WTC11 (cell line): ENCODE data around the gene ANKRD13C. TPM values are rescaled to one million over a fixed set of nuclear protein-coding genes. Genes with fewer than 3 reads are reported as not detected.
A peak's percentile ranks its signal among the peaks of the same experiment; 100 is the strongest.

Experiments
- ATAC-seq: fragments of 200-7000 bp; cut with Tn5 transposase; 2 replicates; pipeline ENCODE4 v1.10.0; 2021; ENCODE audit warnings: mild to moderate bottlenecking, moderate library complexity
- CTCF ChIA-PET: fragments of 300-600 bp; sonication (Branson Sonifier 250); formaldehyde crosslinking; loops from one replicate; lab custom pipeline; 2021; ENCODE audit warnings: antibody characterized with exemption; lab: Charles Lee
- POLR2A ChIA-PET: fragments of 350-600 bp; sonication (Branson Sonifier 250); formaldehyde crosslinking; loops from one replicate; lab custom pipeline; 2021; ENCODE audit warnings: antibody characterized with exemption; lab: Charles Lee
- DNase-seq: peaks from one replicate; pipeline ENCODE4 v3.0.0; 2021; ENCODE audit warnings: low spot score
- H3K27ac Mint-ChIP-seq: 2 replicates; pipeline ENCODE4 v1.8.0; 2021; ENCODE audit warnings: mixed read lengths
- H3K27me3 Mint-ChIP-seq: 2 replicates; pipeline ENCODE4 v1.8.0; 2021; ENCODE audit warnings: low read depth, mild to moderate bottlenecking, moderate library complexity, mixed read lengths
- H3K36me3 Mint-ChIP-seq: 2 replicates; pipeline ENCODE4 v1.8.0; 2021; ENCODE audit warnings: mixed read lengths
- H3K4me1 Mint-ChIP-seq: 2 replicates; pipeline ENCODE4 v1.8.0; 2022; ENCODE audit warnings: mixed read lengths
- H3K4me3 Mint-ChIP-seq: 2 replicates; pipeline ENCODE4 v1.8.0; 2021; ENCODE audit warnings: mild to moderate bottlenecking, moderate library complexity, mixed read lengths
- H3K9me3 Mint-ChIP-seq: 2 replicates; pipeline ENCODE4 v1.8.0; 2021; ENCODE audit warnings: mixed read lengths
- JAZF1 ChIP-seq: fragments of 250-450 bp; sonication (Bioruptor Pico); IDR thresholded peaks from 2 replicates; pipeline ENCODE4 v1.9.0; 2021; ENCODE audit warnings: moderate library complexity, mild to moderate bottlenecking, inconsistent platforms
- NFE2L1 ChIP-seq: sonication (generic); formaldehyde crosslinking; IDR thresholded peaks from 2 replicates; pipeline ENCODE4 v1.8.1; 2023; ENCODE audit warnings: missing genetic modification reagents
- NFYB ChIP-seq: sonication (generic); formaldehyde crosslinking; conservative IDR thresholded peaks from 2 replicates; pipeline ENCODE4 v1.8.0; 2022; ENCODE audit warnings: low read depth, missing genetic modification reagents
- OVOL2 ChIP-seq: fragments of 250-450 bp; sonication (Bioruptor Pico); IDR thresholded peaks from 2 replicates; pipeline ENCODE4 v1.9.0; 2021; ENCODE audit warnings: mild to moderate bottlenecking, borderline replicate concordance
- TCF7 ChIP-seq: sonication (generic); formaldehyde crosslinking; IDR thresholded peaks from 2 replicates; pipeline ENCODE4 v1.8.0; 2022; ENCODE audit warnings: mild to moderate bottlenecking, low read depth, missing genetic modification reagents, moderate library complexity
- TEAD4 ChIP-seq: sonication (generic); formaldehyde crosslinking; IDR thresholded peaks from 2 replicates; pipeline ENCODE4 v1.8.0; 2022; ENCODE audit warnings: mild to moderate bottlenecking, missing genetic modification reagents
- TP53 ChIP-seq: sonication (generic); formaldehyde crosslinking; IDR thresholded peaks from 2 replicates; pipeline ENCODE4 v1.8.1; 2023; ENCODE audit warnings: mild to moderate bottlenecking, missing genetic modification reagents
- ZNF671 ChIP-seq: fragments of 250-450 bp; sonication (Bioruptor Pico); IDR thresholded peaks from 2 replicates; pipeline ENCODE4 v1.8.0; 2021; ENCODE audit warnings: mild to moderate bottlenecking
- total RNA-seq: library from RNA; stranded (reverse); gene quantifications from 3 replicates; pipeline ENCODE4 v1.2.3, GENCODE V29; 2021
- TF ChIP-seq, protein P1 (sequence below): sonication (generic); formaldehyde crosslinking; IDR thresholded peaks from 2 replicates; pipeline ENCODE4 v1.8.1; 2023; ENCODE audit warnings: mild to moderate bottlenecking, missing genetic modification reagents, borderline replicate concordance
- TF ChIP-seq, protein P2 (sequence below): fragments of 250-450 bp; sonication (Bioruptor Pico); IDR thresholded peaks from 2 replicates; pipeline ENCODE4 v1.9.0; 2021; ENCODE audit warnings: moderate library complexity, mild to moderate bottlenecking, inconsistent platforms, borderline replicate concordance
- TF ChIP-seq, protein P3 (sequence below): sonication (generic); formaldehyde crosslinking; IDR thresholded peaks from 2 replicates; pipeline ENCODE4 v1.8.1; 2022; ENCODE audit warnings: low read depth, missing genetic modification reagents, borderline replicate concordance
- TF ChIP-seq, protein P4 (sequence below): sonication (generic); formaldehyde crosslinking; IDR thresholded peaks from 2 replicates; pipeline ENCODE4 v1.8.0; 2022; ENCODE audit warnings: missing genetic modification reagents
- TF ChIP-seq, protein P5 (sequence below): fragments of 250-450 bp; sonication (Bioruptor Pico); IDR thresholded peaks from 2 replicates; pipeline ENCODE4 v2.1.2; 2022; ENCODE audit warnings: mild to moderate bottlenecking, moderate library complexity
- TF ChIP-seq, protein P6 (sequence below): sonication (generic); formaldehyde crosslinking; IDR thresholded peaks from 2 replicates; pipeline ENCODE4 v1.8.0; 2023; ENCODE audit warnings: missing genetic modification reagents, mild to moderate bottlenecking, borderline replicate concordance

The ANKRD13C gene
- total RNA-seq, 1 experiment from 2014 or later: 22.5 TPM

DNA sequence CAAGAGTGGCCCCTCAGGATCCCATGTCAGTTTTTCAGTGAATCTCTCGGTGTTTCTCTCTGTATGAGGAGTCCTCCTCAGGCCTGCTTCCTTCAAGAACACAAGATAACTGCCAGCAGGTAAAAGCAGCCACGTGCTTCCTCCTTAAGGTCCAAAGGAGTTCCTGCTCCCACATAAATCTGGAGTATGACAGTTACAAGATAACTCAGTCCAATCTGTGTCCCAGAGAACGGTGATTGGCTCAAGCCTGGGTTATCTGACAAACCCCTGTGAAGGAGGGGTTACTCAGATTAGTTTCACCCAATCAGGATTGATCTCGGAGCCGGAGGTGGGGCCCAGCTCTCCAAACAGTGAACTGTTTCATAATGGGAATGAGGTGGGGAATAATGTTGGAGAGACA lies 5.8 kb upstream of the ANKRD13C start:
- CTCF ChIA-PET: no interaction called here
- TF ChIP-seq TCF7 (CRISPR knock-in tag) (no peak), JAZF1 (no peak), NFYB (peak; percentile 41), TP53 (CRISPR knock-in tag) (no peak)
- TF ChIP-seq, protein P1, sequence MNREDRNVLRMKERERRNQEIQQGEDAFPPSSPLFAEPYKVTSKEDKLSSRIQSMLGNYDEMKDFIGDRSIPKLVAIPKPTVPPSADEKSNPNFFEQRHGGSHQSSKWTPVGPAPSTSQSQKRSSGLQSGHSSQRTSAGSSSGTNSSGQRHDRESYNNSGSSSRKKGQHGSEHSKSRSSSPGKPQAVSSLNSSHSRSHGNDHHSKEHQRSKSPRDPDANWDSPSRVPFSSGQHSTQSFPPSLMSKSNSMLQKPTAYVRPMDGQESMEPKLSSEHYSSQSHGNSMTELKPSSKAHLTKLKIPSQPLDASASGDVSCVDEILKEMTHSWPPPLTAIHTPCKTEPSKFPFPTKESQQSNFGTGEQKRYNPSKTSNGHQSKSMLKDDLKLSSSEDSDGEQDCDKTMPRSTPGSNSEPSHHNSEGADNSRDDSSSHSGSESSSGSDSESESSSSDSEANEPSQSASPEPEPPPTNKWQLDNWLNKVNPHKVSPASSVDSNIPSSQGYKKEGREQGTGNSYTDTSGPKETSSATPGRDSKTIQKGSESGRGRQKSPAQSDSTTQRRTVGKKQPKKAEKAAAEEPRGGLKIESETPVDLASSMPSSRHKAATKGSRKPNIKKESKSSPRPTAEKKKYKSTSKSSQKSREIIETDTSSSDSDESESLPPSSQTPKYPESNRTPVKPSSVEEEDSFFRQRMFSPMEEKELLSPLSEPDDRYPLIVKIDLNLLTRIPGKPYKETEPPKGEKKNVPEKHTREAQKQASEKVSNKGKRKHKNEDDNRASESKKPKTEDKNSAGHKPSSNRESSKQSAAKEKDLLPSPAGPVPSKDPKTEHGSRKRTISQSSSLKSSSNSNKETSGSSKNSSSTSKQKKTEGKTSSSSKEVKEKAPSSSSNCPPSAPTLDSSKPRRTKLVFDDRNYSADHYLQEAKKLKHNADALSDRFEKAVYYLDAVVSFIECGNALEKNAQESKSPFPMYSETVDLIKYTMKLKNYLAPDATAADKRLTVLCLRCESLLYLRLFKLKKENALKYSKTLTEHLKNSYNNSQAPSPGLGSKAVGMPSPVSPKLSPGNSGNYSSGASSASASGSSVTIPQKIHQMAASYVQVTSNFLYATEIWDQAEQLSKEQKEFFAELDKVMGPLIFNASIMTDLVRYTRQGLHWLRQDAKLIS (CRISPR knock-in tag): no peak
- TF ChIP-seq, all 79 proteins: peak for 1
- DNase-seq: no peak
- H3K36me3 Mint-ChIP-seq: no peaks in the 10 kb centered on the region
- peaks cover 22% of the 10 kb centered on the region for H3K4me1 Mint-ChIP-seq
- peak; percentile 88 for ATAC-seq
- H3K27ac Mint-ChIP-seq: no peak overlapping the region; the same call in 1 of the 2 replicates
- POLR2A ChIA-PET: no interaction called here
- H3K27me3 Mint-ChIP-seq: no peaks in the 10 kb centered on the region
- H3K9me3 Mint-ChIP-seq: no peaks in the 10 kb centered on the region
- no peak overlapping the region for H3K4me3 Mint-ChIP-seq

DNA sequence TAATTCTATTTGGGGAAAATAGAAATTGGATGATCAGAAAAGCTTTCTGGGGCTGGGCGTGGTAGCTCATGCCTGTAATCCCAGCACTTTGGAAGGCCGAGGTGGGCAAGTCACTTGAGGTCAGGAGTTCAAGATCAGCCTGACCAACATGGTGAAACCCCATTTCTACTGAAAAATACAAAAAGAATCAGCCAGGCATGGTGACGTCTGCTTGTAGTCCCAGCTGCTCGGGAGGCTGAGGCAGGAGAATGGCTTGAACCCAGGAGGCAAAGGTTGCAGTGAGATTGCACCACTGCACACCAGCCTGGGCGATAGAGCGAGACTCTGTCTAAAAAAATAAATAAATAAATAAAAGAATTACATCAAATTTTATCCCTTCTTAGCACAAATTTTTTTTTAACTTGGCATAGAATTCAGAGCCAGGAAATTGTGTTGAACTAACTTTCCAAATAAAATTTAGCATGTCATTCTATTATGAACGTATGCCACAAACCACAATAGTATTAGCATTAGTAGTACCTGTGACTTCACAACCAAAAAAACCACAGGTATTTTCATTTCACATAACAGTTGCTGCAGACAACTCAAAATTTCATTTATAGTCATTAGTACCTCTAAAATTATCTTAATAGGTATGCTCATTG lies 4.5 kb upstream of the ANKRD13C start:
- H3K4me3 Mint-ChIP-seq: no peak overlapping the region
- ATAC-seq (no peak), DNase-seq (no peak)
- ChIA-PET CTCF (no interaction called here), POLR2A (no interaction called here)
- no peaks in the 10 kb centered on the region for H3K27me3 Mint-ChIP-seq
- H3K36me3 Mint-ChIP-seq: no peaks in the 10 kb centered on the region
- no peaks in the 10 kb centered on the region for H3K9me3 Mint-ChIP-seq
- H3K27ac Mint-ChIP-seq: no peak overlapping the region
- peaks cover 29% of the 10 kb centered on the region for H3K4me1 Mint-ChIP-seq
- TF ChIP-seq, protein P2, sequence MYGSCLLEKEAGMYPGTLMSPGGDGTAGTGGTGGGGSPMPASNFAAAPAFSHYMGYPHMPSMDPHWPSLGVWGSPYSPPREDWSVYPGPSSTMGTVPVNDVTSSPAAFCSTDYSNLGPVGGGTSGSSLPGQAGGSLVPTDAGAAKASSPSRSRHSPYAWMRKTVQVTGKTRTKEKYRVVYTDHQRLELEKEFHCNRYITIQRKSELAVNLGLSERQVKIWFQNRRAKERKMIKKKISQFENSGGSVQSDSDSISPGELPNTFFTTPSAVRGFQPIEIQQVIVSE (CRISPR knock-in tag): no peak
- TF ChIP-seq NFE2L1 (CRISPR knock-in tag): no peak
- TF ChIP-seq, protein P3, sequence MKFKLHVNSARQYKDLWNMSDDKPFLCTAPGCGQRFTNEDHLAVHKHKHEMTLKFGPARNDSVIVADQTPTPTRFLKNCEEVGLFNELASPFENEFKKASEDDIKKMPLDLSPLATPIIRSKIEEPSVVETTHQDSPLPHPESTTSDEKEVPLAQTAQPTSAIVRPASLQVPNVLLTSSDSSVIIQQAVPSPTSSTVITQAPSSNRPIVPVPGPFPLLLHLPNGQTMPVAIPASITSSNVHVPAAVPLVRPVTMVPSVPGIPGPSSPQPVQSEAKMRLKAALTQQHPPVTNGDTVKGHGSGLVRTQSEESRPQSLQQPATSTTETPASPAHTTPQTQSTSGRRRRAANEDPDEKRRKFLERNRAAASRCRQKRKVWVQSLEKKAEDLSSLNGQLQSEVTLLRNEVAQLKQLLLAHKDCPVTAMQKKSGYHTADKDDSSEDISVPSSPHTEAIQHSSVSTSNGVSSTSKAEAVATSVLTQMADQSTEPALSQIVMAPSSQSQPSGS (CRISPR knock-in tag): no peak
- no peak for TF ChIP-seq TEAD4 (CRISPR knock-in tag)
- no peak for TF ChIP-seq OVOL2 (CRISPR knock-in tag)
- TF ChIP-seq, protein P4, sequence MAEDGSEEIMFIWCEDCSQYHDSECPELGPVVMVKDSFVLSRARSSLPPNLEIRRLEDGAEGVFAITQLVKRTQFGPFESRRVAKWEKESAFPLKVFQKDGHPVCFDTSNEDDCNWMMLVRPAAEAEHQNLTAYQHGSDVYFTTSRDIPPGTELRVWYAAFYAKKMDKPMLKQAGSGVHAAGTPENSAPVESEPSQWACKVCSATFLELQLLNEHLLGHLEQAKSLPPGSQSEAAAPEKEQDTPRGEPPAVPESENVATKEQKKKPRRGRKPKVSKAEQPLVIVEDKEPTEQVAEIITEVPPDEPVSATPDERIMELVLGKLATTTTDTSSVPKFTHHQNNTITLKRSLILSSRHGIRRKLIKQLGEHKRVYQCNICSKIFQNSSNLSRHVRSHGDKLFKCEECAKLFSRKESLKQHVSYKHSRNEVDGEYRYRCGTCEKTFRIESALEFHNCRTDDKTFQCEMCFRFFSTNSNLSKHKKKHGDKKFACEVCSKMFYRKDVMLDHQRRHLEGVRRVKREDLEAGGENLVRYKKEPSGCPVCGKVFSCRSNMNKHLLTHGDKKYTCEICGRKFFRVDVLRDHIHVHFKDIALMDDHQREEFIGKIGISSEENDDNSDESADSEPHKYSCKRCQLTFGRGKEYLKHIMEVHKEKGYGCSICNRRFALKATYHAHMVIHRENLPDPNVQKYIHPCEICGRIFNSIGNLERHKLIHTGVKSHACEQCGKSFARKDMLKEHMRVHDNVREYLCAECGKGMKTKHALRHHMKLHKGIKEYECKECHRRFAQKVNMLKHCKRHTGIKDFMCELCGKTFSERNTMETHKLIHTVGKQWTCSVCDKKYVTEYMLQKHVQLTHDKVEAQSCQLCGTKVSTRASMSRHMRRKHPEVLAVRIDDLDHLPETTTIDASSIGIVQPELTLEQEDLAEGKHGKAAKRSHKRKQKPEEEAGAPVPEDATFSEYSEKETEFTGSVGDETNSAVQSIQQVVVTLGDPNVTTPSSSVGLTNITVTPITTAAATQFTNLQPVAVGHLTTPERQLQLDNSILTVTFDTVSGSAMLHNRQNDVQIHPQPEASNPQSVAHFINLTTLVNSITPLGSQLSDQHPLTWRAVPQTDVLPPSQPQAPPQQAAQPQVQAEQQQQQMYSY: no peak
- TF ChIP-seq, protein P5, sequence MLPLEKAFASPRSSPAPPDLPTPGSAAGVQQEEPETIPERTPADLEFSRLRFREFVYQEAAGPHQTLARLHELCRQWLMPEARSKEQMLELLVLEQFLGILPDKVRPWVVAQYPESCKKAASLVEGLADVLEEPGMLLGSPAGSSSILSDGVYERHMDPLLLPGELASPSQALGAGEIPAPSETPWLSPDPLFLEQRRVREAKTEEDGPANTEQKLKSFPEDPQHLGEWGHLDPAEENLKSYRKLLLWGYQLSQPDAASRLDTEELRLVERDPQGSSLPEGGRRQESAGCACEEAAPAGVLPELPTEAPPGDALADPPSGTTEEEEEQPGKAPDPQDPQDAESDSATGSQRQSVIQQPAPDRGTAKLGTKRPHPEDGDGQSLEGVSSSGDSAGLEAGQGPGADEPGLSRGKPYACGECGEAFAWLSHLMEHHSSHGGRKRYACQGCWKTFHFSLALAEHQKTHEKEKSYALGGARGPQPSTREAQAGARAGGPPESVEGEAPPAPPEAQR: no peak
- TF ChIP-seq, protein P6, sequence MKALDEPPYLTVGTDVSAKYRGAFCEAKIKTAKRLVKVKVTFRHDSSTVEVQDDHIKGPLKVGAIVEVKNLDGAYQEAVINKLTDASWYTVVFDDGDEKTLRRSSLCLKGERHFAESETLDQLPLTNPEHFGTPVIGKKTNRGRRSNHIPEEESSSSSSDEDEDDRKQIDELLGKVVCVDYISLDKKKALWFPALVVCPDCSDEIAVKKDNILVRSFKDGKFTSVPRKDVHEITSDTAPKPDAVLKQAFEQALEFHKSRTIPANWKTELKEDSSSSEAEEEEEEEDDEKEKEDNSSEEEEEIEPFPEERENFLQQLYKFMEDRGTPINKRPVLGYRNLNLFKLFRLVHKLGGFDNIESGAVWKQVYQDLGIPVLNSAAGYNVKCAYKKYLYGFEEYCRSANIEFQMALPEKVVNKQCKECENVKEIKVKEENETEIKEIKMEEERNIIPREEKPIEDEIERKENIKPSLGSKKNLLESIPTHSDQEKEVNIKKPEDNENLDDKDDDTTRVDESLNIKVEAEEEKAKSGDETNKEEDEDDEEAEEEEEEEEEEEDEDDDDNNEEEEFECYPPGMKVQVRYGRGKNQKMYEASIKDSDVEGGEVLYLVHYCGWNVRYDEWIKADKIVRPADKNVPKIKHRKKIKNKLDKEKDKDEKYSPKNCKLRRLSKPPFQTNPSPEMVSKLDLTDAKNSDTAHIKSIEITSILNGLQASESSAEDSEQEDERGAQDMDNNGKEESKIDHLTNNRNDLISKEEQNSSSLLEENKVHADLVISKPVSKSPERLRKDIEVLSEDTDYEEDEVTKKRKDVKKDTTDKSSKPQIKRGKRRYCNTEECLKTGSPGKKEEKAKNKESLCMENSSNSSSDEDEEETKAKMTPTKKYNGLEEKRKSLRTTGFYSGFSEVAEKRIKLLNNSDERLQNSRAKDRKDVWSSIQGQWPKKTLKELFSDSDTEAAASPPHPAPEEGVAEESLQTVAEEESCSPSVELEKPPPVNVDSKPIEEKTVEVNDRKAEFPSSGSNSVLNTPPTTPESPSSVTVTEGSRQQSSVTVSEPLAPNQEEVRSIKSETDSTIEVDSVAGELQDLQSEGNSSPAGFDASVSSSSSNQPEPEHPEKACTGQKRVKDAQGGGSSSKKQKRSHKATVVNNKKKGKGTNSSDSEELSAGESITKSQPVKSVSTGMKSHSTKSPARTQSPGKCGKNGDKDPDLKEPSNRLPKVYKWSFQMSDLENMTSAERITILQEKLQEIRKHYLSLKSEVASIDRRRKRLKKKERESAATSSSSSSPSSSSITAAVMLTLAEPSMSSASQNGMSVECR (CRISPR knock-in tag): no peak
- TF ChIP-seq ZNF671 (CRISPR knock-in tag): no peak
- no peak for TF ChIP-seq NFYB
